ENCODE data around the gene ADAM21. TPM values are rescaled to one million over a fixed set of nuclear protein-coding genes. Genes with fewer than 3 reads are reported as not detected.

The ADAM21 gene
- total RNA-seq, 6 experiments from 2014 or later, result 0.12 to 0.17 TPM; not detected in 4

- TF ChIP-seq POLR2A (IDR thresholded peaks at IDR 0.05), result no peak
- TF ChIP-seq CTCF (IDR thresholded peaks at IDR 0.05), result no peak
- no peak for ATAC-seq
These were observed 37.7 kb downstream of the ADAM21 start for GRCh38 chr14:70489579-70490200.

DNA sequence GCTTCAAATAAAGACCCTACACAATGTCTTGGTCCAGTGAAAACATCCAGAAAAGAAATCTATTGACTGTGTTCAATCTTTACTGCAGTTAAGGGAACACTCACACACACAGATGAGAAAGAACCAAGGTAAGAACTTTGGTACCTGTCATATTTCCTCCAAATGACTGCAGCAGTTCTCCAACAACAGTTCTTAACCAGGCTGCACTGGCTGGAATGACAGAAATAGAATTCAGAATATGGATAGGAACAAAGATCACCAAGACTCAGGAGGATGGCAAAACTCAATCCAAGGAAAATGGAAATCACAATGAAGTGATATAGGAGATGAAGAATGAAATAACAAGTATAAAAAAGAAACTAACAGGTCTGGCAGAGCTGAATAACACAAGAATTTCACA, 46.2 kb downstream of the ADAM21 start:
- Histone ChIP-seq H3K4me3 (no peak overlapping the region), H3K4me1 (no peaks in the 10 kb centered on the region), H3K9me3 (no peaks in the 10 kb centered on the region), H3K36me3 (no peaks in the 10 kb centered on the region), H3K27ac (no peak overlapping the region), H3K27me3 (no peaks in the 10 kb centered on the region)
- TF ChIP-seq POLR2A (IDR thresholded peaks at IDR 0.05) (no peak), CTCF (IDR thresholded peaks at IDR 0.05) (no peak)
- no peak for DNase-seq
- ATAC-seq, result no peak
- intact Hi-C loops (cut with DNase I), result no loop called here

More at GRCh38 chr14:70489579-70490200, 37.7 kb downstream of the ADAM21 start:
- Histone ChIP-seq H3K4me3 (no peak overlapping the region), H3K27me3 (no peaks in the 10 kb centered on the region), H3K4me1 (no peaks in the 10 kb centered on the region), H3K27ac (no peak overlapping the region), H3K36me3 (no peaks in the 10 kb centered on the region), H3K9me3 (peaks cover 0 to 4% (median 0%) of the 10 kb centered on the region in 4 donors)
- intact Hi-C loops (cut with DNase I), result no loop called here
- no peak for DNase-seq
- 94% methylated on average over 2 of the region's 3 CpGs for WGBS (ENCODE audit: insufficient coverage, low coverage, low lambda C conversion rate, missing lambda C conversion rate)

Small RNAs within 50 kb of the gene (small RNA-seq; reads per million reads assigned to genes)
- gene RNU6-659P, result 0 reads per million in 2 experiments

Other genes with a start within 250 kb of the ADAM21 start
- gene COX16, start 92.5 kb upstream of the ADAM21 start, total RNA-seq, result 10 to 100 TPM; 15.4 to 27.6 (median 20.1) TPM
- 10 to 100 TPM; 15.9 to 26.9 (median 21.1) TPM for gene SYNJ2BP, start 35.1 kb upstream of the ADAM21 start, total RNA-seq
- gene ADAM20, start 82.8 kb downstream of the ADAM21 start, total RNA-seq, result 1 to 10 TPM in 2 of 6 experiments, under 1 TPM in 4; 0.35 to 2.0 (median 0.70) TPM
- 10 to 100 TPM in 5 of 6 experiments, 1 to 10 TPM in 1; 8.8 to 20.0 (median 13.7) TPM for gene MED6, start 148.5 kb downstream of the ADAM21 start, total RNA-seq
- gene TTC9, start 189.7 kb downstream of the ADAM21 start, total RNA-seq, result 1 to 10 TPM in 3 of 6 experiments, under 1 TPM in 3; 0.15 to 5.5 (median 2.8) TPM

All from right lobe of liver (tissue), 6 donors.